NB4 (cell line): ENCODE measurements around the gene NFE2L2.

ENCODE experiments used
- POLR2A ChIP-seq: IDR thresholded peaks from 2 replicates; pipeline ENCODE4 v1.6.1; 2011; ENCODE audit warnings: mild to moderate bottlenecking; ENCODE audit not compliant: insufficient read length; ENCODE audit errors: extremely low read depth
- TF ChIP-seq, protein P1 (sequence below): IDR thresholded peaks from one replicate; pipeline ENCODE4 v1.5.1; 2012; ENCODE audit warnings: low read depth, low read length
- TF ChIP-seq, protein P2 (sequence below): IDR thresholded peaks from 2 replicates; pipeline ENCODE4 v1.6.1; 2011; ENCODE audit warnings: low read depth, low read length

DNA sequence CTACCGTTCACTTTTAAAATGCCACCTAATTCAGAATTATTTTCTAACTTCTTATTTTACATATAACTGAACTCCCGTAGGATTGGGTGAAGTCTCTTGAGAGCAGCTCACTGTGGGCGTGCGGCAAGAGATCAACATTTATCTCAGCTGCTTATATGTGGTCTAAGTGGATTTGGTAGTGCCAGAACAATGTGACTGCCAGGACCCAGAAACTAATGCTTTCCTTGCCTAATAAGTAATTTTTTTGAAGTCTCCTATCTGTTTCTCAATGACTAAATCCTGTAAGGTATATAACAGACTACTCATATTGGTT, 11.2 kb upstream of the NFE2L2 start:
- TF ChIP-seq, protein P1, sequence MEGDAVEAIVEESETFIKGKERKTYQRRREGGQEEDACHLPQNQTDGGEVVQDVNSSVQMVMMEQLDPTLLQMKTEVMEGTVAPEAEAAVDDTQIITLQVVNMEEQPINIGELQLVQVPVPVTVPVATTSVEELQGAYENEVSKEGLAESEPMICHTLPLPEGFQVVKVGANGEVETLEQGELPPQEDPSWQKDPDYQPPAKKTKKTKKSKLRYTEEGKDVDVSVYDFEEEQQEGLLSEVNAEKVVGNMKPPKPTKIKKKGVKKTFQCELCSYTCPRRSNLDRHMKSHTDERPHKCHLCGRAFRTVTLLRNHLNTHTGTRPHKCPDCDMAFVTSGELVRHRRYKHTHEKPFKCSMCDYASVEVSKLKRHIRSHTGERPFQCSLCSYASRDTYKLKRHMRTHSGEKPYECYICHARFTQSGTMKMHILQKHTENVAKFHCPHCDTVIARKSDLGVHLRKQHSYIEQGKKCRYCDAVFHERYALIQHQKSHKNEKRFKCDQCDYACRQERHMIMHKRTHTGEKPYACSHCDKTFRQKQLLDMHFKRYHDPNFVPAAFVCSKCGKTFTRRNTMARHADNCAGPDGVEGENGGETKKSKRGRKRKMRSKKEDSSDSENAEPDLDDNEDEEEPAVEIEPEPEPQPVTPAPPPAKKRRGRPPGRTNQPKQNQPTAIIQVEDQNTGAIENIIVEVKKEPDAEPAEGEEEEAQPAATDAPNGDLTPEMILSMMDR: no peak
- TF ChIP-seq POLR2A: no peak
- TF ChIP-seq, protein P2, sequence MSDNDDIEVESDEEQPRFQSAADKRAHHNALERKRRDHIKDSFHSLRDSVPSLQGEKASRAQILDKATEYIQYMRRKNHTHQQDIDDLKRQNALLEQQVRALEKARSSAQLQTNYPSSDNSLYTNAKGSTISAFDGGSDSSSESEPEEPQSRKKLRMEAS: no peak
